ENCODE results near the gene TBL3.

- no peak for TF ChIP-seq CTCF (optimal IDR thresholded peaks at IDR 0.05 in 1 of 3, IDR thresholded peaks at IDR 0.05 in 1 of 3, conservative IDR thresholded peaks at IDR 0.05 in 1 of 3; ENCODE audit: extremely low read depth in 1 of 3, insufficient read depth in 2 of 3, low read length in 3 of 3)
- no peak for TF ChIP-seq EZH2 (IDR thresholded peaks at IDR 0.05; ENCODE audit: low read length)
These were observed 13.8 kb downstream of the TBL3 start for GRCh38 chr16:1985466-1986150.

Measured in keratinocyte (primary cell).